DND-41 (cell line): ENCODE measurements around the gene TRIM6.

Experiments used
- ATAC-seq: fragments of 200-7000 bp; cut with Tn5 transposase; 3 replicates; pipeline ENCODE4 v1.9.1; 2021; ENCODE audit warnings: low read depth; ENCODE audit not compliant: insufficient read depth
- DNase-seq: peaks from one replicate; pipeline ENCODE4 v3.0.0-alpha.2; 2020
- H2AFZ ChIP-seq: 2 replicates; pipeline ENCODE4 v1.6.0; 2012; ENCODE audit warnings: low read depth, low read length
- H3K27ac ChIP-seq: 2 replicates; pipeline ENCODE4 v1.5.1; 2012; ENCODE audit warnings: low read length, inconsistent platforms
- H3K27me3 ChIP-seq: fragments of 200-600 bp; sonication (generic); 2 replicates; pipeline ENCODE4 v1.6.0; 2012; ENCODE audit warnings: low read length, mild to moderate bottlenecking, inconsistent platforms; ENCODE audit not compliant: insufficient read depth, poor library complexity
- H3K36me3 ChIP-seq: 2 replicates; pipeline ENCODE4 v1.5.1; 2012; ENCODE audit warnings: low read length, inconsistent platforms; ENCODE audit not compliant: insufficient read depth
- H3K4me1 ChIP-seq: 2 replicates; pipeline ENCODE4 v1.5.1; 2012; ENCODE audit warnings: mild to moderate bottlenecking, low read length; ENCODE audit not compliant: insufficient read depth
- H3K4me2 ChIP-seq: 2 replicates; pipeline ENCODE4 v1.6.0; 2012; ENCODE audit warnings: mild to moderate bottlenecking, moderate library complexity, low read length, inconsistent platforms; ENCODE audit not compliant: insufficient read depth
- H3K4me3 ChIP-seq, 2 experiments: fragments of 200-600 bp in 1 of 2; shearing (Covaris generic) in 1 of 2; 2 replicates each; pipeline ENCODE4 v1.5.1; 2012 to 2016; ENCODE audit warnings: inconsistent platforms in 2 of 2, low read length in 2 of 2, mild to moderate bottlenecking in 2 of 2, low read depth in 1 of 2, moderate library complexity in 1 of 2
- H3K79me2 ChIP-seq: 2 replicates; pipeline ENCODE4 v1.6.0; 2012; ENCODE audit warnings: low read length, inconsistent platforms; ENCODE audit not compliant: insufficient read depth
- H3K9ac ChIP-seq: 2 replicates; pipeline ENCODE4 v1.6.0; 2012; ENCODE audit warnings: low read depth, mild to moderate bottlenecking, inconsistent platforms, low read length, moderate library complexity
- H3K9me3 ChIP-seq: 2 replicates; pipeline ENCODE4 v1.5.1; 2012; ENCODE audit warnings: low read length, moderate library complexity, mild to moderate bottlenecking, inconsistent platforms; ENCODE audit not compliant: insufficient read depth, severe bottlenecking
- H4K20me1 ChIP-seq: 2 replicates; pipeline ENCODE4 v1.6.0; 2012; ENCODE audit warnings: low read length; ENCODE audit not compliant: insufficient read depth
- CTCF ChIP-seq: IDR thresholded peaks from 2 replicates; pipeline ENCODE4 v1.5.1; 2012; ENCODE audit warnings: borderline replicate concordance, low read length, moderate library complexity, mild to moderate bottlenecking; ENCODE audit not compliant: poor library complexity, severe bottlenecking; ENCODE audit errors: extremely low read depth
- EZH2 ChIP-seq: IDR thresholded peaks from 3 replicates; pipeline ENCODE4 v1.6.1; 2012; ENCODE audit warnings: borderline replicate concordance, low read depth, mild to moderate bottlenecking, moderate library complexity, low read length, inconsistent platforms; ENCODE audit not compliant: severe bottlenecking

The TRIM6 gene

DNA sequence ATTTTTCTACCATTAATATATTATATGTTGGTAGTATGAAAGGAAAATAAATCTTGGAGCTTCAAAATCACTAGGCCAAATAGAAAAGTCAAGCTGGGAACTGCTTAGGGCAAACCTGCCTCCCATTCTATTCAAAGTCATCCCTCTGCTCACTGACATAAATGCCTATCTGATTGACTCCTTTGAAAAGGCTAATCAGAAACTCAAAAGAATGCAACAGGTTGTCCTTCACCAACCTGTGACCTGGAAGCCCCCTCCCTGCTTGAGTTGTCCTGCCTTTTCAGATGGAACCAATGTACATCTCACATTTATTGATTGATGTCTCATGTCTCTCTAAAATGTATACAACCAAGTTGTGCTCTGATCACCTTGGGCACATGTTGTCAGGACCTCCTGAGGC is 25.1 kb downstream of the TRIM6 start:
- no peaks in the 10 kb centered on the region for H3K79me2 ChIP-seq
- H3K27ac ChIP-seq, result no peak overlapping the region
- no peak overlapping the region for H3K9ac ChIP-seq
- no peaks in the 10 kb centered on the region for H4K20me1 ChIP-seq
- no peaks in the 10 kb centered on the region for H3K36me3 ChIP-seq
- no peaks in the 10 kb centered on the region for H3K27me3 ChIP-seq
- H3K4me1 ChIP-seq, result peaks cover 23% of the 10 kb centered on the region
- H3K4me3 ChIP-seq, result no peak overlapping the region
- no peak overlapping the region for H2AFZ ChIP-seq
- ATAC-seq, result no peak
- H3K9me3 ChIP-seq, result no peaks in the 10 kb centered on the region
- no peak for DNase-seq
- TF ChIP-seq CTCF (no peak), EZH2 (no peak)
- H3K4me2 ChIP-seq, result no peak overlapping the region

DNA sequence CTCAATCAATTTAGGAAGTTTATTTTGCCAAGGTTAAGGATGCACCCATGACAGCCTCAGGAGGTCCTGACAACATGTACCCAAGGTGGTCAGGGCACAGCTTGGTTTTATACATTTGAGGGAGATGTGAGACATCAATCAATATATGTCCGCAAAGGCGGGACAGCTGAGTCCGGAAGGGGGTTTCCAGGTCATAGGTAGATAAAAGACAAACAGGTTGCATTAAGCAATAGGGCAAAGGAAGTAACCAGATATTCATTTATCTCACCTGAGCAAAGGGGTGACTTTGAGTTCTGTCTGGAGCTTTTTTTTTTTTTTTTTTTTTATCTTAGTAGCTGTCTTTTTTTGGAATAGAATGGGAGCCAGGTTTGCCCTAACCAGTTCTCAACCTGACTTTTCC is 26.4 kb downstream of the TRIM6 start:
- Histone ChIP-seq H3K4me2 (no peak overlapping the region), H3K27ac (no peak overlapping the region), H3K4me3 (no peak overlapping the region), H3K9me3 (no peaks in the 10 kb centered on the region), H3K9ac (no peak overlapping the region), H3K27me3 (no peaks in the 10 kb centered on the region), H3K4me1 (peaks cover 23% of the 10 kb centered on the region), H4K20me1 (no peaks in the 10 kb centered on the region), H3K36me3 (no peaks in the 10 kb centered on the region), H3K79me2 (no peaks in the 10 kb centered on the region), H2AFZ (no peak overlapping the region)
- no peak for DNase-seq
- TF ChIP-seq EZH2 (no peak), CTCF (no peak)
- no peak for ATAC-seq

GRCh38 chr11:5624489-5625279 is 28.2 kb downstream of the TRIM6 start, which contains the start of gene TRIM34:
TSS of gene TRIM34 (plus strand) at chr11:5625001. CDS start at chr11:5632332, 7,331 bp downstream.
- no peaks in the 10 kb centered on the region for H4K20me1 ChIP-seq
- H3K79me2 ChIP-seq, result no peaks in the 10 kb centered on the region
- peak within 1 kb of the TSS; percentile 60 for H3K9ac ChIP-seq
- peak within 1 kb of the TSS; percentile 80 for H3K27ac ChIP-seq
- H3K9me3 ChIP-seq, result no peaks in the 10 kb centered on the region
- ATAC-seq (peak; percentile 98), DNase-seq (peak; percentile 76)
- H3K4me1 ChIP-seq, result peaks cover 23% of the 10 kb centered on the region
- H3K27me3 ChIP-seq, result no peaks in the 10 kb centered on the region
- H3K36me3 ChIP-seq, result no peaks in the 10 kb centered on the region
- H2AFZ ChIP-seq, result peak within 1 kb of the TSS; percentile 91
- no peak for TF ChIP-seq CTCF
- no peak for TF ChIP-seq EZH2
- H3K4me2 ChIP-seq, result peak within 1 kb of the TSS; percentile 80
- H3K4me3 ChIP-seq, result peak within 1 kb of the TSS; percentile 33 to 74; a peak in 3 of 4 replicates
